Endodermal cell (in vitro differentiated cells): ENCODE data around the gene HS6ST3. TPM values are rescaled to one million over a fixed set of nuclear protein-coding genes. Genes with fewer than 3 reads are reported as not detected.

Source experiments
- DNase-seq: peaks from one replicate; pipeline ENCODE4 v3.0.0-alpha.2; 2017
- H3K27ac ChIP-seq: 2 replicates; pipeline ENCODE4 v1.5.1; 2013; ENCODE audit warnings: mild to moderate bottlenecking, low read depth, low read length, moderate library complexity
- H3K27me3 ChIP-seq: 2 replicates; pipeline ENCODE4 v1.6.1; 2013; ENCODE audit warnings: mild to moderate bottlenecking, low read length, moderate library complexity; ENCODE audit not compliant: insufficient read depth, control insufficient read depth, poor library complexity, severe bottlenecking
- H3K36me3 ChIP-seq: 2 replicates; pipeline ENCODE4 v1.7.0; 2013; ENCODE audit warnings: mild to moderate bottlenecking, low read length, moderate library complexity; ENCODE audit not compliant: control insufficient read depth, insufficient read depth
- H3K4me1 ChIP-seq: one replicate; pipeline ENCODE4 v1.7.0; 2013; ENCODE audit warnings: low read length; ENCODE audit not compliant: control insufficient read depth, insufficient read depth
- H3K4me3 ChIP-seq: 2 replicates; pipeline ENCODE4 v1.5.1; 2013; ENCODE audit warnings: mild to moderate bottlenecking, low read length, moderate library complexity
- H3K9ac ChIP-seq: 2 replicates; pipeline ENCODE4 v1.6.1; 2013; ENCODE audit warnings: mild to moderate bottlenecking, low read length, moderate library complexity; ENCODE audit not compliant: poor library complexity, severe bottlenecking; ENCODE audit errors: extremely low read depth
- H3K9me3 ChIP-seq: 2 replicates; pipeline ENCODE4 v1.6.1; 2013; ENCODE audit warnings: mild to moderate bottlenecking, low read length, moderate library complexity; ENCODE audit not compliant: control insufficient read depth
- H3K27ac Mint-ChIP-seq: 2 replicates; pipeline ENCODE4 v1.8.0; 2020; ENCODE audit warnings: mixed read lengths
- H3K27me3 Mint-ChIP-seq: 2 replicates; pipeline ENCODE4 v1.8.0; 2021; ENCODE audit warnings: mild to moderate bottlenecking, mixed read lengths; ENCODE audit not compliant: insufficient read depth
- H3K36me3 Mint-ChIP-seq: 2 replicates; pipeline ENCODE4 v1.8.0; 2020; ENCODE audit warnings: low read depth, mixed read lengths
- H3K4me1 Mint-ChIP-seq: 2 replicates; pipeline ENCODE4 v1.8.0; 2020; ENCODE audit warnings: mixed read lengths
- H3K4me3 Mint-ChIP-seq: 2 replicates; pipeline ENCODE4 v1.8.0; 2020; ENCODE audit warnings: mild to moderate bottlenecking, moderate library complexity, mixed read lengths
- H3K9me3 Mint-ChIP-seq: 2 replicates; pipeline ENCODE4 v1.8.0; 2020; ENCODE audit warnings: mild to moderate bottlenecking, mixed read lengths
- WGBS, 2 experiments: methylation state at CpG; one replicate each; pipeline versions ENCODE4 v1.1.5 to v1.1.7; 2013; ENCODE audit warnings: missing lambda C conversion rate in 2 of 2, mixed read lengths in 1 of 2; ENCODE audit not compliant: insufficient coverage in 1 of 2, insufficient read length in 1 of 2; 5-methylcytosine and 5-hydroxymethylcytosine counted together
- total RNA-seq, 2 donors: library from RNA; stranded (reverse); fragmentation: NEBNext Ultra II Directional in 1 of 2; extraction: Animal tissue kit (Norgen Biotek cat#: 25700) in 1 of 2; gene quantifications; 2 replicates in 1 of 2; 3 replicates in 1 of 2; pipeline ENCODE4 v1.2.1, GENCODE V29; 2021
- TF ChIP-seq, protein P1 (sequence below): fragments of 200-600 bp; sonication (generic); conservative IDR thresholded peaks from 2 replicates; pipeline ENCODE4 v1.5.0; 2021; ENCODE audit warnings: antibody characterized with exemption, mild to moderate bottlenecking

The HS6ST3 gene
- total RNA-seq, 2 donors from 2014 or later, result 0.84 to 1.1 TPM

DNA sequence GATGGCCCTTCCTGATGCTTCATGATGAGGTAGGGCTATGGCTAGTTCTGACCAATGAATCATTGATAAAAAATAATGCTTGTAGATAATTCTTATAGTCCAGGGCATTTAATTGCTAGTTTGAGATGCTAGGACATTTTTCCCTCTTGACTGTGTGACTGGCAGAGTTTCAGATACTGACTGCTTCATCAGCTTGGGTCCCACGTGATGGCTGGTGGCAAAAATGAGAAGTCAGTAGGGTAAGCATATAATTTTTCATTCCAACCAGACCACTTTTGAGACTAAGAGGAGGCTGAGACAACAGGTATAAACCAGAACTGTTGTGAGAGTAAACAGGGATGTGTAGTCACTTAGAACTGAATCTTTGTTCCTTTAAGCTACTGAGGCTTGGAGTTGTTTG lies 183.3 kb downstream of the HS6ST3 start:
- Mint-ChIP-seq H3K27ac (no peak overlapping the region), H3K9me3 (no peaks in the 10 kb centered on the region), H3K4me3 (no peak overlapping the region), H3K36me3 (no peaks in the 10 kb centered on the region), H3K27me3 (no peaks in the 10 kb centered on the region), H3K4me1 (peaks cover 17% of the 10 kb centered on the region)
- 91% methylated on average over 1 of the region's 1 CpG; no CpG with 5 or more reads in 1 of the 2 experiments for WGBS, 2 experiments
- Histone ChIP-seq H3K9ac (no peak overlapping the region), H3K36me3 (no peaks in the 10 kb centered on the region), H3K9me3 (no peaks in the 10 kb centered on the region), H3K4me1 (no peaks in the 10 kb centered on the region), H3K4me3 (no peak overlapping the region), H3K27ac (no peak overlapping the region), H3K27me3 (no peaks in the 10 kb centered on the region)
- TF ChIP-seq, protein P1, sequence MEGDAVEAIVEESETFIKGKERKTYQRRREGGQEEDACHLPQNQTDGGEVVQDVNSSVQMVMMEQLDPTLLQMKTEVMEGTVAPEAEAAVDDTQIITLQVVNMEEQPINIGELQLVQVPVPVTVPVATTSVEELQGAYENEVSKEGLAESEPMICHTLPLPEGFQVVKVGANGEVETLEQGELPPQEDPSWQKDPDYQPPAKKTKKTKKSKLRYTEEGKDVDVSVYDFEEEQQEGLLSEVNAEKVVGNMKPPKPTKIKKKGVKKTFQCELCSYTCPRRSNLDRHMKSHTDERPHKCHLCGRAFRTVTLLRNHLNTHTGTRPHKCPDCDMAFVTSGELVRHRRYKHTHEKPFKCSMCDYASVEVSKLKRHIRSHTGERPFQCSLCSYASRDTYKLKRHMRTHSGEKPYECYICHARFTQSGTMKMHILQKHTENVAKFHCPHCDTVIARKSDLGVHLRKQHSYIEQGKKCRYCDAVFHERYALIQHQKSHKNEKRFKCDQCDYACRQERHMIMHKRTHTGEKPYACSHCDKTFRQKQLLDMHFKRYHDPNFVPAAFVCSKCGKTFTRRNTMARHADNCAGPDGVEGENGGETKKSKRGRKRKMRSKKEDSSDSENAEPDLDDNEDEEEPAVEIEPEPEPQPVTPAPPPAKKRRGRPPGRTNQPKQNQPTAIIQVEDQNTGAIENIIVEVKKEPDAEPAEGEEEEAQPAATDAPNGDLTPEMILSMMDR, result no peak
- DNase-seq, result no peak

DNA sequence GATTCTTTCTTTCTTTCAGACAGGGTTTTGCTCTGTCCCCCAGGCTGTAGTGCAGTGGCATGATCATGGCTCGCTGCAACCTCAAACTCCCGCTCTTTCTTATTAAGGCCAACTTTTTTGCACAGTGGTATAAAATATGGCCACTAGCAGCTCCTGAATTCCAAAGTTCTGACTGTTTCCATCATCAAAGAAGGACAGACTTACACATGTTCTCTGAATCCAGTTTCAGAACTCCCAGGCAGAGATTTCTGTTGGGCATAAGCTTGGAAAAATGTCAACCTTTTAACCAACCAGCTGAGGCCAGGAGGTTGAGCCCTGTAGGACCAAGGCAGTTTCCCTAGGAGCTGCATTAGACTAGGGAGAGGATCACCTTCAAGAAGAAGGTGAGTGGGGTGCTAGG lies 184.1 kb downstream of the HS6ST3 start:
- Histone ChIP-seq H3K36me3 (no peaks in the 10 kb centered on the region), H3K4me1 (no peaks in the 10 kb centered on the region), H3K27ac (no peak overlapping the region), H3K27me3 (no peaks in the 10 kb centered on the region), H3K9me3 (no peaks in the 10 kb centered on the region), H3K4me3 (no peak overlapping the region), H3K9ac (no peak overlapping the region)
- TF ChIP-seq, protein P1, result no peak
- Mint-ChIP-seq H3K4me3 (no peak overlapping the region), H3K27me3 (no peaks in the 10 kb centered on the region), H3K9me3 (no peaks in the 10 kb centered on the region), H3K4me1 (peaks cover 17% of the 10 kb centered on the region), H3K36me3 (no peaks in the 10 kb centered on the region), H3K27ac (no peak overlapping the region)
- no peak for DNase-seq
- 71 to 76% methylated on average over 2 of the region's 2 CpGs for WGBS, 2 experiments

DNA sequence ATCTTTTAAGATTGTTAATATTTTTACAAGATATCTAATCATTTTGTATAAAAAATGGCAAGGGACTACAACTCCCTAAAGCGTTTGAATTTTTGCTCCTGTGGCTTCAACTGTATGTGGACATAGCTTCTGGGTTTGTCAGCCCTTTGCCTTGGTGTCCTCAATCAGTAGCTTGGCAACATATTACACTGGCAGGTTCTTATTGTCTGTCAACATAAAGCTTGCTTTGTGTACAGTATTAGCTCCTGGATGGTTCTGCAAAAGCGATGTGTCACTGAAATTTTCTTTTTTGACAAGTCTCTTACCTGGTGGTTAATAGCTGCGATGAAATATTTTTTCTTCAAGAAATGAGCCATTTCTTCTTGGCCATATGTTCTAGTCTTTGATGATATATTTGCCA lies 190.0 kb downstream of the HS6ST3 start:
- Histone ChIP-seq H3K9me3 (no peaks in the 10 kb centered on the region), H3K4me1 (no peaks in the 10 kb centered on the region), H3K27me3 (no peaks in the 10 kb centered on the region), H3K4me3 (no peak overlapping the region), H3K9ac (no peak overlapping the region), H3K36me3 (no peaks in the 10 kb centered on the region), H3K27ac (no peak overlapping the region)
- Mint-ChIP-seq H3K27ac (no peak overlapping the region), H3K27me3 (no peaks in the 10 kb centered on the region), H3K9me3 (no peaks in the 10 kb centered on the region), H3K4me3 (no peak overlapping the region), H3K36me3 (no peaks in the 10 kb centered on the region), H3K4me1 (no peaks in the 10 kb centered on the region)
- DNase-seq, result no peak
- TF ChIP-seq, protein P1, result no peak
- WGBS, 2 experiments, result 94 to 100% methylated on average over 1 to 3 of the region's 3 CpGs
